CD14-positive monocyte (primary cell): ENCODE results near the gene MYH7B. TPM values are rescaled to one million over a fixed set of nuclear protein-coding genes. Genes with fewer than 3 reads are reported as not detected.

ENCODE experiments used
- DNase-seq, 3 donors: peaks; one replicate each; pipeline ENCODE4 v3.0.0-alpha.2; 2011 to 2022
- H2AFZ ChIP-seq: 2 replicates; pipeline ENCODE4 v1.6.0; 2012; ENCODE audit warnings: mild to moderate bottlenecking, low read depth, low read length, inconsistent platforms; ENCODE audit not compliant: insufficient read depth, poor library complexity, severe bottlenecking
- H3K27ac ChIP-seq, 2 donors: 1 replicate in 1 of 2; 2 replicates in 1 of 2; pipeline ENCODE4 v1.5.1; 2012 to 2013; ENCODE audit warnings: low read length in 2 of 2, control low read depth in 1 of 2, inconsistent platforms in 1 of 2, low read depth in 1 of 2, mild to moderate bottlenecking in 1 of 2
- H3K27me3 ChIP-seq, 2 donors: one replicate each; pipeline versions ENCODE4 v1.6.0 to v1.6.1; 2011 to 2013; ENCODE audit warnings: low read length in 2 of 2; ENCODE audit not compliant: control insufficient read depth in 2 of 2, insufficient read depth in 2 of 2
- H3K36me3 ChIP-seq, 2 donors: replicated peaks in 1 of 2; 1 replicate in 1 of 2; 2 replicates in 1 of 2; pipeline versions ENCODE4 v1.5.1 to v1.6.1; 2012 to 2013; ENCODE audit warnings: low read length in 2 of 2, control low read depth in 1 of 2, inconsistent platforms in 1 of 2, mild to moderate bottlenecking in 1 of 2; ENCODE audit not compliant: insufficient read depth in 2 of 2, control insufficient read depth in 1 of 2
- H3K4me1 ChIP-seq, 2 donors: 1 replicate in 1 of 2; 2 replicates in 1 of 2; pipeline versions ENCODE4 v1.5.1 to v1.6.1; 2012 to 2013; ENCODE audit warnings: low read length in 2 of 2, control low read depth in 1 of 2, inconsistent platforms in 1 of 2, mild to moderate bottlenecking in 1 of 2, moderate library complexity in 1 of 2; ENCODE audit not compliant: insufficient read depth in 2 of 2, control insufficient read depth in 1 of 2
- H3K4me2 ChIP-seq: replicated peaks from 2 replicates; pipeline ENCODE3; 2012; ENCODE audit warnings: low read length, moderate library complexity, mild to moderate bottlenecking; ENCODE audit not compliant: poor library complexity, severe bottlenecking; ENCODE audit errors: extremely low read depth
- H3K4me3 ChIP-seq, 3 experiments: fragments of 200-600 bp in 1 of 3; sonication (generic) in 1 of 3; replicated peaks in 1 of 3; 1 replicate in 2 of 3; 2 replicates in 1 of 3; pipeline ENCODE4 v1.5.1; 2011 to 2013; ENCODE audit warnings: low read length in 3 of 3, mild to moderate bottlenecking in 3 of 3, control low read depth in 2 of 3, low read depth in 2 of 3, inconsistent platforms in 1 of 3, moderate library complexity in 1 of 3
- H3K79me2 ChIP-seq: 2 replicates; pipeline ENCODE4 v1.6.0; 2012; ENCODE audit warnings: mild to moderate bottlenecking, control low read depth, inconsistent platforms, low read length, moderate library complexity; ENCODE audit not compliant: insufficient read depth
- H3K9ac ChIP-seq: 2 replicates; pipeline ENCODE4 v1.6.0; 2017; ENCODE audit warnings: low read length, mild to moderate bottlenecking; ENCODE audit not compliant: insufficient read depth, poor library complexity, severe bottlenecking
- H3K9me3 ChIP-seq, 2 donors: replicated peaks in 1 of 2; 1 replicate in 1 of 2; 2 replicates in 1 of 2; pipeline versions ENCODE4 v1.5.1 to v1.6.1; 2012 to 2013; ENCODE audit warnings: low read length in 2 of 2, control low read depth in 1 of 2; ENCODE audit not compliant: control insufficient read depth in 1 of 2, insufficient read depth in 1 of 2
- H4K20me1 ChIP-seq: 2 replicates; pipeline ENCODE4 v1.6.0; 2012; ENCODE audit warnings: mild to moderate bottlenecking, low read length, control low read depth, moderate library complexity; ENCODE audit not compliant: insufficient read depth
- H3K27ac Mint-ChIP-seq, 7 donors: one replicate each; pipeline ENCODE4 v1.8.0; 2020; ENCODE audit warnings: mild to moderate bottlenecking in 7 of 7, mixed read lengths in 7 of 7, moderate library complexity in 6 of 7, inconsistent platforms in 2 of 7
- H3K27me3 Mint-ChIP-seq, 3 donors: one replicate each; pipeline ENCODE4 v1.8.0; 2021 to 2022; ENCODE audit warnings: low read depth in 3 of 3, mild to moderate bottlenecking in 3 of 3, mixed read lengths in 3 of 3, moderate library complexity in 3 of 3, inconsistent platforms in 1 of 3
- H3K36me3 Mint-ChIP-seq, 2 donors: one replicate each; pipeline ENCODE4 v1.8.0; 2020; ENCODE audit warnings: mixed read lengths in 2 of 2, inconsistent platforms in 1 of 2, mild to moderate bottlenecking in 1 of 2
- H3K4me1 Mint-ChIP-seq: one replicate; pipeline ENCODE4 v1.8.0; 2020; ENCODE audit warnings: mild to moderate bottlenecking, mixed read lengths
- H3K4me3 Mint-ChIP-seq, 2 donors: one replicate each; pipeline ENCODE4 v1.8.0; 2020; ENCODE audit warnings: mild to moderate bottlenecking in 2 of 2, mixed read lengths in 2 of 2, moderate library complexity in 1 of 2
- H3K9me3 Mint-ChIP-seq, 7 donors: one replicate each; pipeline ENCODE4 v1.8.0; 2020 to 2022; ENCODE audit warnings: mixed read lengths in 7 of 7, mild to moderate bottlenecking in 6 of 7, moderate library complexity in 6 of 7, inconsistent platforms in 2 of 7
- CTCF ChIP-seq: fragments of 200-600 bp; IDR thresholded peaks from one replicate; pipeline ENCODE4 v1.8.0; 2022; ENCODE audit warnings: antibody characterized with exemption, mild to moderate bottlenecking
- WGBS: methylation state at CpG from one replicate; pipeline ENCODE4 v1.1.5; 2013; ENCODE audit warnings: missing lambda C conversion rate; ENCODE audit not compliant: insufficient coverage; 5-methylcytosine and 5-hydroxymethylcytosine counted together
- intact Hi-C, 2 donors: fragments of 100-400 bp; cut with micrococcal nuclease; formaldehyde crosslinking; loops; one replicate each; pipeline versions ENCODE4 v1.15.0 to v1.15.1; 2023
- polyA plus RNA-seq, 3 donors: library from polyadenylated mRNA; depleted of rRNA in 1 of 3; unstranded in 2 of 3; stranded (reverse) in 1 of 3; fragments of 300-500 nt in 2 of 3; fragments of >200 nt in 1 of 3; fragmentation: Illumina TruSeq in 2 of 3; gene quantifications; 1 replicate in 2 of 3; 2 replicates in 1 of 3; pipeline ENCODE4 v1.2.3, GENCODE V29; 2012 to 2021

The MYH7B gene
- polyA plus RNA-seq, 3 donors, result 0.75 TPM; not detected in 2

DNA sequence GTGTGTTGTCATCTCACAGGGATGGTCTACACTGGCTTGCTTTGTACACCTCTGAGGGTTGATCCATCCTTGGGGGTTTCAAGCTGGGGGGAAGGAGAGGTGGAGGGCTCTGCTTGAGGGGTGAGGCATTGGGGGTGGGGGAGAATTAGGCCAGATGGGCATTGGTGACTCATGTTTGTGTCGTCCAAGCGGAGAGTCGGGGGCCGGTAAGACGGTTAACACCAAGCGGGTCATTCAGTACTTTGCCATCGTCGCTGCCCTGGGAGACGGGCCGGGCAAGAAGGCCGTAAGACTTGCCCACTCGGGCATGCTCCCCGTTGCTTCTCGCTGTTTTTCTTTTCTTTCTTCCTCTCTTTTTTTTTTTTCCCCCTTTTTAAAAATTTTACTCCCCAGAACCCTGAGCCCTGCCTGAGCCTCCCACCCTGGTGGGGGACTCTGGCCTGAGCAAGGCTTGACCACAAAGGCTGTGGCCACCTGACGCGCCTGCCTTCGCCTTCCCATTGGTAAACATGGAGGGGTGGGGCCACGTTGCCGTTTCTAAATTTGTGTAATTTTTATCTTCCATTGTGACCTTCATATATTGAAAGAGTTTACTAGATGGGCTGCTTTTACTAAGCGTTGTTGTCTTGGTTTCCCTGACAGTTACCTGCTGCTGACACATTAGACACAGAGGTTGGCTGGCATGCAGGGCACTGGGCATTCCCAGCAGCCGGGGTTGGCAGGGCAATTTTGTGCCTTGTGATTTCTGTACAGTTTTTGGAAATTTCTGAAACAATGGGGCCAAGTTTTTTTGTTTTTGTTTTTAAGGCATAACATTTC, 26.8 kb downstream of the MYH7B start:
- Mint-ChIP-seq H3K9me3 (no peaks in the 10 kb centered on the region), H3K27me3 (peaks cover 12 to 32% (median 27%) of the 10 kb centered on the region in 3 donors), H3K4me3 (no peak overlapping the region), H3K4me1 (no peaks in the 10 kb centered on the region), H3K27ac (no peak overlapping the region), H3K36me3 (no peaks in the 10 kb centered on the region)
- Histone ChIP-seq H3K9ac (no peak overlapping the region), H3K4me1 (no peaks in the 10 kb centered on the region), H3K4me2 (no peak overlapping the region), H2AFZ (no peak overlapping the region), H3K27me3 (no peaks in the 10 kb centered on the region), H3K79me2 (no peaks in the 10 kb centered on the region), H3K9me3 (no peaks in the 10 kb centered on the region), H3K36me3 (no peaks in the 10 kb centered on the region), H4K20me1 (no peaks in the 10 kb centered on the region), H3K4me3 (no peak overlapping the region), H3K27ac (no peak overlapping the region)
- TF ChIP-seq CTCF, result no peak
- intact Hi-C loops, result no loop called here
- WGBS, result 99% methylated on average over 12 of the region's 21 CpGs
- DNase-seq, result no peak

GRCh38 chr20:34983089-34983820, 27.6 kb downstream of the MYH7B start:
- H3K27me3 ChIP-seq, result no peaks in the 10 kb centered on the region
- DNase-seq, result no peak
- H3K4me3 ChIP-seq, result no peak overlapping the region
- no peaks in the 10 kb centered on the region for H3K9me3 ChIP-seq
- no peak for TF ChIP-seq CTCF
- H3K9ac ChIP-seq, result no peak overlapping the region
- H3K36me3 Mint-ChIP-seq, result no peaks in the 10 kb centered on the region
- H3K36me3 ChIP-seq, result no peaks in the 10 kb centered on the region
- WGBS, result 100% methylated on average over 1 of the region's 5 CpGs
- no peaks in the 10 kb centered on the region for H4K20me1 ChIP-seq
- H3K27ac ChIP-seq, result no peak overlapping the region
- H3K4me1 Mint-ChIP-seq, result no peaks in the 10 kb centered on the region
- H3K79me2 ChIP-seq, result no peaks in the 10 kb centered on the region
- peaks cover 12 to 32% (median 27%) of the 10 kb centered on the region in 3 donors for H3K27me3 Mint-ChIP-seq
- no peaks in the 10 kb centered on the region for H3K9me3 Mint-ChIP-seq
- no peak overlapping the region for H3K4me3 Mint-ChIP-seq
- intact Hi-C loops, result no loop called here
- no peak overlapping the region for H3K4me2 ChIP-seq
- no peak overlapping the region for H3K27ac Mint-ChIP-seq
- H3K4me1 ChIP-seq, result no peaks in the 10 kb centered on the region
- no peak overlapping the region for H2AFZ ChIP-seq
